Neuronal stem cell (in vitro differentiated cells): ENCODE data around the gene ZFR2.
A peak's percentile ranks its signal among the peaks of the same experiment; 100 is the strongest.
"Not testable (repeated sequence)": the region's sequence is repeated elsewhere in the genome, so short reads cannot be mapped to it uniquely, and the experiment has no call there.

ENCODE experiments used
- DNase-seq: peaks from one replicate; pipeline ENCODE4 v3.0.0-alpha.2; 2013; ENCODE audit warnings: low spot score
- H2AFZ ChIP-seq: one replicate; pipeline ENCODE4 v1.6.1; 2013; ENCODE audit warnings: mild to moderate bottlenecking, low read length, inconsistent platforms
- H2AK5ac ChIP-seq: 2 replicates; pipeline ENCODE4 v1.6.1; 2013; ENCODE audit warnings: low read depth, mild to moderate bottlenecking, inconsistent platforms, low read length, moderate library complexity, mixed read lengths
- H2BK120ac ChIP-seq: 2 replicates; pipeline ENCODE4 v1.6.1; 2013; ENCODE audit warnings: low read depth, mild to moderate bottlenecking, inconsistent platforms, low read length, moderate library complexity, mixed read lengths
- H2BK12ac ChIP-seq: one replicate; pipeline ENCODE4 v1.6.1; 2013; ENCODE audit warnings: low read length, inconsistent platforms
- H2BK15ac ChIP-seq: 2 replicates; pipeline ENCODE4 v1.6.1; 2013; ENCODE audit warnings: mild to moderate bottlenecking, low read length, inconsistent platforms, mixed read lengths
- H2BK5ac ChIP-seq: one replicate; pipeline ENCODE4 v1.6.1; 2013; ENCODE audit warnings: inconsistent platforms, mild to moderate bottlenecking, low read length, moderate library complexity
- H3K14ac ChIP-seq: one replicate; pipeline ENCODE4 v1.6.1; 2013; ENCODE audit warnings: low read length, inconsistent platforms
- H3K18ac ChIP-seq: 2 replicates; pipeline ENCODE4 v1.6.1; 2013; ENCODE audit warnings: low read length, inconsistent platforms
- H3K23ac ChIP-seq: 2 replicates; pipeline ENCODE4 v1.6.1; 2013; ENCODE audit warnings: low read depth, mild to moderate bottlenecking, mixed read lengths, low read length, inconsistent platforms; ENCODE audit not compliant: poor library complexity
- H3K27ac ChIP-seq: replicated peaks from 3 replicates; pipeline ENCODE4 v1.5.1; 2013; ENCODE audit warnings: low read length, inconsistent platforms
- H3K27me3 ChIP-seq, 3 experiments: 2 replicates each; pipeline ENCODE4 v1.6.1; 2013; ENCODE audit warnings: low read length in 3 of 3, mild to moderate bottlenecking in 2 of 3, inconsistent platforms in 1 of 3, low read depth in 1 of 3, mixed read lengths in 1 of 3, moderate library complexity in 1 of 3; ENCODE audit not compliant: control insufficient read depth in 3 of 3, insufficient read depth in 3 of 3
- H3K36me3 ChIP-seq, 2 donors: replicated peaks in 1 of 2; 2 replicates each; pipeline ENCODE4 v1.6.1; 2013; ENCODE audit warnings: low read length in 2 of 2; ENCODE audit not compliant: control insufficient read depth in 2 of 2, insufficient read depth in 2 of 2
- H3K4ac ChIP-seq: 2 replicates; pipeline ENCODE4 v1.6.1; 2013; ENCODE audit warnings: inconsistent platforms, mild to moderate bottlenecking, low read length, moderate library complexity
- H3K4me1 ChIP-seq, 2 donors: 1 replicate in 1 of 2; 2 replicates in 1 of 2; pipeline ENCODE4 v1.6.1; 2013; ENCODE audit warnings: low read length in 2 of 2, low read depth in 1 of 2; ENCODE audit not compliant: control insufficient read depth in 2 of 2, insufficient read depth in 1 of 2
- H3K4me2 ChIP-seq: one replicate; pipeline ENCODE4 v1.6.1; 2013; ENCODE audit warnings: mild to moderate bottlenecking, low read length, inconsistent platforms; ENCODE audit not compliant: insufficient read depth, poor library complexity, severe bottlenecking
- H3K4me3 ChIP-seq, 2 donors: 2 replicates each; pipeline ENCODE4 v1.5.1; 2013; ENCODE audit warnings: low read length in 2 of 2, mild to moderate bottlenecking in 2 of 2, inconsistent platforms in 1 of 2, moderate library complexity in 1 of 2
- H3K79me1 ChIP-seq: one replicate; pipeline ENCODE4 v1.6.1; 2013; ENCODE audit warnings: low read depth, mild to moderate bottlenecking, inconsistent platforms, low read length, moderate library complexity
- H3K9ac ChIP-seq: one replicate; pipeline ENCODE4 v1.6.1; 2013; ENCODE audit warnings: mild to moderate bottlenecking, low read depth, low read length, inconsistent platforms; ENCODE audit not compliant: poor library complexity
- H3K9me3 ChIP-seq, 2 donors: replicated peaks in 1 of 2; 2 replicates each; pipeline versions ENCODE3 to v1.6.1; 2013; ENCODE audit warnings: low read length in 2 of 2, mild to moderate bottlenecking in 2 of 2, inconsistent platforms in 1 of 2, low read depth in 1 of 2, mixed read lengths in 1 of 2, moderate library complexity in 1 of 2; ENCODE audit not compliant: control insufficient read depth in 2 of 2, insufficient read depth in 1 of 2
- H4K8ac ChIP-seq: one replicate; pipeline ENCODE4 v1.6.1; 2013; ENCODE audit warnings: low read depth, mild to moderate bottlenecking, inconsistent platforms, low read length, moderate library complexity
- H4K91ac ChIP-seq: one replicate; pipeline ENCODE4 v1.6.1; 2013; ENCODE audit warnings: low read length, low read depth, mild to moderate bottlenecking, inconsistent platforms; ENCODE audit not compliant: poor library complexity
- WGBS, 2 donors: extraction: QIAGEN DNeasy Blood & Tissue Kit; methylation state at CpG; one replicate each; pipeline ENCODE4 v1.1.7; 2013; ENCODE audit warnings: missing lambda C conversion rate in 2 of 2, mixed read lengths in 1 of 2; ENCODE audit not compliant: insufficient read length in 2 of 2, insufficient replicate concordance in 1 of 2; ENCODE audit errors: extremely low coverage in 2 of 2; 5-methylcytosine and 5-hydroxymethylcytosine counted together

ZFR2 gene

GRCh38 chr19:3760871-3761361 is 107.9 kb downstream of the ZFR2 start:
- H2BK120ac ChIP-seq, result no peak overlapping the region
- no peak overlapping the region for H3K27ac ChIP-seq

GRCh38 chr19:3759482-3760254 is 109.2 kb downstream of the ZFR2 start:
- no peak for DNase-seq
- Histone ChIP-seq H2BK12ac (no peak overlapping the region), H2AFZ (no peak overlapping the region), H3K79me1 (no peaks in the 10 kb centered on the region), H3K18ac (no peak overlapping the region), H3K4me1 (peaks cover 0 to 4% of the 10 kb centered on the region in 2 donors), H3K27me3 (no peaks in the 10 kb centered on the region), H4K91ac (no peak overlapping the region), H2BK5ac (no peak overlapping the region), H2BK120ac (no peak overlapping the region), H3K14ac (no peak overlapping the region), H2AK5ac (no peak overlapping the region), H4K8ac (no peak overlapping the region), H3K4ac (no peak overlapping the region), H3K27ac (no peak overlapping the region), H3K4me3 (peak overlapping the region in 1 of 2 donors; percentile 2), H3K9me3 (no peaks in the 10 kb centered on the region), H3K36me3 (peaks cover 4 to 28% of the 10 kb centered on the region in 2 donors), H3K23ac (no peak overlapping the region), H2BK15ac (no peak overlapping the region), H3K4me2 (no peak overlapping the region), H3K9ac (no peak overlapping the region)
- no CpG with 5 or more reads among the region's 19 CpGs for WGBS, 2 donors

More at GRCh38 chr19:3760871-3761361, 107.9 kb downstream of the ZFR2 start:
- Histone ChIP-seq H3K4me2 (peak overlapping the region; percentile 66), H3K9me3 (no peaks in the 10 kb centered on the region), H3K36me3 (peaks cover 4 to 34% of the 10 kb centered on the region in 2 donors), H2AK5ac (no peak overlapping the region), H3K4me1 (peaks cover 0 to 4% of the 10 kb centered on the region in 2 donors), H3K23ac (no peak overlapping the region), H3K4ac (no peak overlapping the region), H3K27me3 (no peaks in the 10 kb centered on the region), H2BK15ac (peak overlapping the region; percentile 75), H3K18ac (peak overlapping the region; percentile 94), H3K9ac (no peak overlapping the region), H2BK5ac (no peak overlapping the region), H2BK12ac (no peak overlapping the region), H3K14ac (peak overlapping the region; percentile 57), H2AFZ (peak overlapping the region; percentile 95), H4K8ac (no peak overlapping the region), H3K79me1 (no peaks in the 10 kb centered on the region), H4K91ac (no peak overlapping the region), H3K4me3 (peak overlapping the region; percentile 81 to 95)
- WGBS, 2 donors, result no CpG with 5 or more reads among the region's 7 CpGs
- no peak for DNase-seq

GRCh38 chr19:3758297-3758696 is 110.5 kb downstream of the ZFR2 start:
- not testable (repeated sequence) for H3K4ac ChIP-seq, H4K91ac ChIP-seq, H2BK120ac ChIP-seq, H3K4me2 ChIP-seq, H3K14ac ChIP-seq, H3K4me3 ChIP-seq, H2BK15ac ChIP-seq, H2BK12ac ChIP-seq, H2BK5ac ChIP-seq, H3K23ac ChIP-seq, H3K9me3 ChIP-seq, H3K27me3 ChIP-seq, H3K18ac ChIP-seq, H2AK5ac ChIP-seq, H3K9ac ChIP-seq, DNase-seq, H3K4me1 ChIP-seq, H4K8ac ChIP-seq, H3K79me1 ChIP-seq, H3K27ac ChIP-seq, H2AFZ ChIP-seq
- no CpG with 5 or more reads among the region's 13 CpGs for WGBS, 2 donors
- peaks cover 4 to 28% of the 10 kb centered on the region in 2 donors for H3K36me3 ChIP-seq

GRCh38 chr19:3757705-3758104 is 111.1 kb downstream of the ZFR2 start:
- not testable (repeated sequence) for H2BK12ac ChIP-seq, H2BK5ac ChIP-seq, H3K18ac ChIP-seq

More at GRCh38 chr19:3757705-3758104, 111.1 kb downstream of the ZFR2 start:
- H3K4me2 ChIP-seq, H2AFZ ChIP-seq, H3K4ac ChIP-seq, H3K27ac ChIP-seq, H2BK120ac ChIP-seq, H3K4me1 ChIP-seq, H3K14ac ChIP-seq, H3K9ac ChIP-seq, DNase-seq, H4K8ac ChIP-seq, H3K27me3 ChIP-seq, H3K79me1 ChIP-seq, H2AK5ac ChIP-seq, H4K91ac ChIP-seq, H3K23ac ChIP-seq, H2BK15ac ChIP-seq, H3K4me3 ChIP-seq, H3K9me3 ChIP-seq: not testable (repeated sequence)
- peaks cover 4 to 28% of the 10 kb centered on the region in 2 donors for H3K36me3 ChIP-seq
- WGBS, 2 donors, result no CpG with 5 or more reads among the region's 7 CpGs
